IPS-15b (cell line): ENCODE measurements around the gene FLAD1.

ENCODE experiments used
- H3K27me3 ChIP-seq: one replicate; pipeline ENCODE4 v1.6.1; 2013; ENCODE audit warnings: low read length; ENCODE audit not compliant: control insufficient read depth, insufficient read depth
- H3K36me3 ChIP-seq: one replicate; pipeline ENCODE4 v1.6.1; 2013; ENCODE audit warnings: low read length; ENCODE audit not compliant: control insufficient read depth, insufficient read depth
- H3K4me1 ChIP-seq: one replicate; pipeline ENCODE4 v1.6.1; 2013; ENCODE audit warnings: mild to moderate bottlenecking, low read length; ENCODE audit not compliant: control insufficient read depth, insufficient read depth
- H3K4me3 ChIP-seq: one replicate; pipeline ENCODE4 v1.5.1; 2013; ENCODE audit warnings: low read depth, low read length
- H3K9ac ChIP-seq: one replicate; pipeline ENCODE4 v1.6.1; 2013; ENCODE audit warnings: low read depth, mild to moderate bottlenecking, low read length
- H3K9me3 ChIP-seq: one replicate; pipeline ENCODE4 v1.6.1; 2013; ENCODE audit warnings: mild to moderate bottlenecking, low read length; ENCODE audit not compliant: control insufficient read depth, insufficient read depth

The FLAD1 gene

GRCh38 chr1:154943649-154944400 lies 39.3 kb upstream of the FLAD1 start:
- H3K4me3 ChIP-seq: no peak overlapping the region
- H3K4me1 ChIP-seq: peaks cover 4% of the 10 kb centered on the region
- H3K36me3 ChIP-seq: peaks cover 3% of the 10 kb centered on the region
- H3K9me3 ChIP-seq: no peaks in the 10 kb centered on the region
- no peak overlapping the region for H3K9ac ChIP-seq
- H3K27me3 ChIP-seq: no peaks in the 10 kb centered on the region

DNA sequence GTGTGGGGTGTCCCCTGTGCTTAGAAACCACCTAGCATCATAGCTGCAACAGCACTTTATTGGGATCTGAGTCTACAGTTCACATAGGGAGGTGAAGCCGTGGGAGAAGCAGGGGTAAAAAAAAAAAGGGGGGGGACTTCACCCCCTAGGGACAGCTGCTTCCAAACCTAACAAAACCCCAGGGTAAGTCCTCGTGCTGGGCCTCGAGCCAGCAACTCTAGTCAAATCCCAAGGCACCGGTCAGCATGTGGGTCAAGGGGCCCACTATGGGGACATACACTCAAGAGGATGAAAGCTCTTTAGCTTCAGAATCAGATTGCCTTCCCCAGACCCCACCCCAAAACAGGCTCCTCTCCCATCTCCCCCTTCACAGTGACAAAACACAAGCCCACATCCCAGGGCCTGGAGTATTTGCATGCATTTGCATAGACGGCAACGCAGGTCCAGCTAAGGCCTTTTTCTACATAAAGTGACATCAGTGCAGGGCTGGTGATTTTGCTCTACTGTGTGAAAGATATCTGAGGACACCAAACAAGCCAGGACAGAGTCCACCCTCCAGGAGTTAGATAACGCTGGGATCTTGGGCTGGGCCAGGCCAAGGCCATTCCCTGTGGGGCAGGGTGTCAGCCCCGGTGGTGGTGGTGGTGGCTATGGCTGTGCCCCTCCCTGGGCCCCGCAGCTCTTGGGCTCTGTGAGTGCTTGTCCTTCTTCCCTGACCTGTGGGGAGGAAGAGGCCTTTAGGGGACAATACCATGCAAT lies 38.6 kb upstream of the FLAD1 start:
- no peak overlapping the region for H3K4me3 ChIP-seq
- peaks cover 4% of the 10 kb centered on the region for H3K4me1 ChIP-seq
- H3K27me3 ChIP-seq: no peaks in the 10 kb centered on the region
- H3K9ac ChIP-seq: no peak overlapping the region
- peaks cover 3% of the 10 kb centered on the region for H3K36me3 ChIP-seq
- no peaks in the 10 kb centered on the region for H3K9me3 ChIP-seq

GRCh38 chr1:154945160-154945961 lies 37.8 kb upstream of the FLAD1 start:
- Histone ChIP-seq H3K4me3 (no peak overlapping the region), H3K36me3 (peaks cover 3% of the 10 kb centered on the region), H3K9me3 (no peaks in the 10 kb centered on the region), H3K27me3 (no peaks in the 10 kb centered on the region), H3K4me1 (no peaks in the 10 kb centered on the region), H3K9ac (no peak overlapping the region)

GRCh38 chr1:154945962-154946850 lies 36.9 kb upstream of the FLAD1 start:
- peaks cover 3% of the 10 kb centered on the region for H3K36me3 ChIP-seq
- H3K4me1 ChIP-seq: no peaks in the 10 kb centered on the region
- no peaks in the 10 kb centered on the region for H3K27me3 ChIP-seq
- H3K9me3 ChIP-seq: no peaks in the 10 kb centered on the region
- no peak overlapping the region for H3K9ac ChIP-seq
- H3K4me3 ChIP-seq: no peak overlapping the region

- H3K4me3 ChIP-seq: no peak overlapping the region
- no peaks in the 10 kb centered on the region for H3K9me3 ChIP-seq
- peaks cover 3% of the 10 kb centered on the region for H3K36me3 ChIP-seq
- no peaks in the 10 kb centered on the region for H3K4me1 ChIP-seq
- no peak overlapping the region for H3K9ac ChIP-seq
- no peaks in the 10 kb centered on the region for H3K27me3 ChIP-seq
These were observed 35.1 kb upstream of the FLAD1 start for GRCh38 chr1:154948079-154948478.

DNA sequence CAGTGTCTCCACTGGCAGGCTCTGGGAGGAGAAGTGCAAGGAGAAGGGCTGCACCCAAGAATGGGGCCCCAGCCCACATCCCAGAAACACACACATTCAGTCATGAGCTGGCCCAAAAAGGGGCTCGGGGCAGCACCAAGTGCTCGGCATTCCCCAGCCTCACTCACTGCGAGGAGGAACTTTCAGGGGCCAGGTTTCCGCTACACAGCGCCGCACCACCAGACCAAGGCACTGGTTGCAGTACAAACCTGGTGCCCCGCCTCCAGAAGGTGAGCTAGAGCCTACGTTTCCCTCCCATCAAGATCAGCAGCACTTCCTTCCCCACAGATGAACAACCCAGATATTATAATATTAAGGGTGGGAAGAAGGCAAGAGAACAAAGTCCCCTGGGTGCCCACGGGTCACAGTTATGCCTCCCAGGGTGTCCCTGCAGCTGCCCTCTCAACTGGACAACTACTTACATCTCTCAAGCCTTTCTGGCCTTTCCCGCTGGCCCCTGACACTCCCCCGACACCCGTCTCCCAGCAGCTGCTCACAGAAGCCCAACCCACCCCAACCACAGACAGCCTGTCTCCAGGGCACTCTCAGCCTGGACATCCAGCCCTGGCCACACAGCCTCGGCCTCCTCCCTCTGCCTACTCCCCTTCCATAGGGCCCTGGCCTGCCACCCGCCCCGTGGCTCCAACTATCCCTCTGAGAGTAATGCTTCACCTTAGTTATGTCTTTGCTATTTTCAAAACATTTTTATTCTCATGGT lies 31.1 kb upstream of the FLAD1 start:
- no peak overlapping the region for H3K4me3 ChIP-seq
- no peaks in the 10 kb centered on the region for H3K9me3 ChIP-seq
- no peak overlapping the region for H3K9ac ChIP-seq

GRCh38 chr1:154952664-154953063 lies 30.5 kb upstream of the FLAD1 start:
- peaks cover 14% of the 10 kb centered on the region for H3K4me1 ChIP-seq
- no peaks in the 10 kb centered on the region for H3K27me3 ChIP-seq

More for the DNA sequence above, 31.1 kb upstream of the FLAD1 start:
- Histone ChIP-seq H3K36me3 (peaks cover 3% of the 10 kb centered on the region), H3K27me3 (no peaks in the 10 kb centered on the region), H3K4me1 (peaks cover 12% of the 10 kb centered on the region)

GRCh38 chr1:154953611-154954038 lies 29.5 kb upstream of the FLAD1 start:
- H3K4me1 ChIP-seq: peaks cover 14% of the 10 kb centered on the region
- no peak overlapping the region for H3K4me3 ChIP-seq
- no peaks in the 10 kb centered on the region for H3K27me3 ChIP-seq
- H3K9me3 ChIP-seq: no peaks in the 10 kb centered on the region
- peaks cover 4% of the 10 kb centered on the region for H3K36me3 ChIP-seq
- H3K9ac ChIP-seq: no peak overlapping the region

More at GRCh38 chr1:154952664-154953063, 30.5 kb upstream of the FLAD1 start:
- no peak overlapping the region for H3K9ac ChIP-seq
- peaks cover 3% of the 10 kb centered on the region for H3K36me3 ChIP-seq
- no peak overlapping the region for H3K4me3 ChIP-seq
- H3K9me3 ChIP-seq: no peaks in the 10 kb centered on the region

DNA sequence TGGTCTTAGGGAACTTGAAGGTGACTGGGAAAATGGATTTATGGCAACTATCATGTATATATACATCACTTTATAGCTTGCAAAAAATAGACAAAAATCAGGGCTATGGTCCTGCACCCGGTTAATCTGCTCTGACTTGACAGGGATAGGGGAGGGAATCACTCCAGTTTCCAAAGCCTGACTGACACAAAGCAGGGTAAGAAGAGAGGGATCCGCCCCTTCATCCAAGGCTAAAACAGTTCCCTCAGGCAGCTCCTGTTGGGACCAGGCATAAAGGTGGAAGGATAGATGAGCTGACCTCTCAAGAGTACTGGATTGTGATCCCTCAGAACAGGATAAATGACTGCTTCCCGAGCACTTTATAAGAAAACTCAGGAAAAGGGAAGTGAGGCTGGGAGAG lies 28.6 kb upstream of the FLAD1 start:
- H3K4me1 ChIP-seq: peaks cover 14% of the 10 kb centered on the region
- no peaks in the 10 kb centered on the region for H3K9me3 ChIP-seq
- peaks cover 10% of the 10 kb centered on the region for H3K36me3 ChIP-seq
- H3K9ac ChIP-seq: no peak overlapping the region
- no peak overlapping the region for H3K4me3 ChIP-seq
- no peaks in the 10 kb centered on the region for H3K27me3 ChIP-seq

DNA sequence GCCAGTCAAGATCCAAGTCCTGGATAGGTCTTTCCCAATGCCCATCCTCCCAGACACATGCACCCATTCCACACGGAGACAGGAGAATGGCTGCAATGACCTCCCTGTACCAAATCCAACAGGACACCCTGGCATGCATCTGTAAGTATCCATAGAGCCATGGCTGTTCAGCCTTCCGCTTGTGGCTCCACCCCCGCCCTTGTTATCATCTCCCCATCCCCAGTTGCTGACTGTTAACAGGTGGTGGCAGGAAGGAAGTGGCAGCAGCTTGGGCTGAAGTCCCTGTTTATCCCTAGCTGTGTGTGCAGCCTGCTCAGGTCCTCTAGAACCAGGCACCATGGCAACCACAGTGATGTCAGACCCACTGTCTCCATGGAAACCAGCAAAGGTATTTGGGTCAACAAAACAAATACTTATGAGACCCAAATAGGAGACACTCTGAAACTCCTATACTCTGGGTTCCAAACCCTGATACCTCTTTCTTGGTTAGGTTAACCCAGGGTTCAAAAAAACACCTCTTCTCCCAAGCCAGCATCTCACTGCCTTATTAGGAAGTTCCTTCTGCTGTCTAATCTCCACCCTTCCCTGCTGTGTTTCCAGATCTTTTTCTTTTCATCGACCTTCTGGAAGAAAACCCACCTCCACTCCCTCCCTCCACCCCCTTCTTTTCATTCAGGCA lies 28.0 kb upstream of the FLAD1 start:
- Histone ChIP-seq H3K4me3 (peak overlapping the region; percentile 75), H3K9me3 (no peaks in the 10 kb centered on the region), H3K4me1 (peaks cover 14% of the 10 kb centered on the region), H3K27me3 (no peaks in the 10 kb centered on the region), H3K36me3 (peaks cover 13% of the 10 kb centered on the region), H3K9ac (no peak overlapping the region)
